IMR-90 (cell line): ENCODE results near the gene MUC5B.
"Not testable (repeated sequence)": the region's sequence is repeated elsewhere in the genome, so short reads cannot be mapped to it uniquely, and the experiment has no call there.

Experiments used
- CTCF ChIP-seq: conservative IDR thresholded peaks from 2 replicates; pipeline ENCODE4 v1.5.1; 2012; ENCODE audit warnings: mild to moderate bottlenecking, low read depth, low read length, improper control_type of control experiment
- NFE2L2 ChIP-seq: fragments of 150-350 bp; IDR thresholded peaks from 2 replicates; pipeline ENCODE4 v1.6.1; 2016; ENCODE audit warnings: low read depth, mild to moderate bottlenecking, low read length
- RCOR1 ChIP-seq: IDR thresholded peaks from 2 replicates; pipeline ENCODE4 v1.6.1; 2012; ENCODE audit warnings: mild to moderate bottlenecking, low read length, improper control_type of control experiment; ENCODE audit not compliant: insufficient replicate concordance
- USF2 ChIP-seq: fragments of 150-350 bp; IDR thresholded peaks from 2 replicates; pipeline ENCODE4 v1.6.1; 2017; ENCODE audit warnings: mild to moderate bottlenecking, antibody characterized with exemption, low read length, low read depth

GRCh38 chr11:1246301-1246700, 23.4 kb downstream of the MUC5B start:
- TF ChIP-seq NFE2L2, CTCF, USF2, RCOR1: not testable (repeated sequence)
